Measurements from ENCODE around the gene GLI3. TPM values are rescaled to one million over a fixed set of nuclear protein-coding genes. Genes with fewer than 3 reads are reported as not detected.

GLI3 gene
- total and polyA plus RNA-seq, 2 of the 4 experiments (the other 2 are of a cell fraction): 1.3 to 3.9 TPM

DNA sequence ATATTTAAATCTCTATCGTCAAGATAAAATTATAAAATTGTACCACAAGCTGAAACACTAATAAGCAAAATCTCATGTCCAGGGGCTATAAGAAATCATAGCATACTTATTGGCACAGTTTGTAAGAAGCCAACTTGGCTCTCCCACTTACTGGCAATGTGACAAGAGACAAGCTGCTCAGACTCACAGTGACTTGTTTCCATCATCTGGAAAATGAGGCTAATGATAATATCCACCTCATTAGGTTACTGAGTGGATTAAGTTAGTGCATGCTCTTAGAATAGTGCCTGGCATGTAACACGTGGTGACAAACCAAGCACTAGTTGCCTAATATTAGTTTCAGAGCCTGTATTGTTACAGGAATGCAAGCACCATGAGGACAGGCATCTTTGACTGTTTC lies 234.4 kb downstream of the GLI3 start:
- Histone ChIP-seq H3K36me3 (ENCODE audit: control insufficient read depth, insufficient read depth, low read length) (peaks cover 11% of the 10 kb centered on the region), H4K5ac (ENCODE audit: low read depth, low read length) (no peak overlapping the region), H4K91ac (ENCODE audit: insufficient read depth, low read depth, low read length) (no peak overlapping the region), H3K56ac (ENCODE audit: extremely low read depth, insufficient read depth, low read length) (no peak overlapping the region), H3K27ac (ENCODE audit: insufficient read depth, low read length) (no peak overlapping the region), H2BK15ac (ENCODE audit: low read depth, low read length) (no peak overlapping the region), H3K9me1 (ENCODE audit: insufficient read depth, low read length) (peaks cover 3% of the 10 kb centered on the region; the same call in 1 of the 2 replicates), H3K4ac (ENCODE audit: low read depth, low read length) (no peak overlapping the region), H3K9ac (ENCODE audit: low read depth, low read length) (no peak overlapping the region), H3K27me3 (ENCODE audit: control insufficient read depth, insufficient read depth, low read length) (no peaks in the 10 kb centered on the region), H3K4me1 (ENCODE audit: control insufficient read depth, insufficient read depth, low read length) (peaks cover 6% of the 10 kb centered on the region), H2BK120ac (ENCODE audit: low read depth, low read length) (no peak overlapping the region), H3K18ac (ENCODE audit: low read depth, low read length) (no peak overlapping the region), H2AK5ac (ENCODE audit: low read depth, low read length) (no peak overlapping the region), H3K79me1 (ENCODE audit: low read depth in 1 of 2, low read length in 2 of 2) (no peaks in the 10 kb centered on the region; a peak in 2 of 4 replicates), H2AK9ac (replicated peaks; ENCODE audit: low read depth, low read length, poor library complexity) (no peak overlapping the region), H3K23ac (ENCODE audit: low read depth, low read length) (no peak overlapping the region), H3K9me3 (ENCODE audit: control insufficient read depth, insufficient read depth, low read length) (no peaks in the 10 kb centered on the region), H4K20me1 (ENCODE audit: insufficient read depth, low read length) (no peaks in the 10 kb centered on the region; the same call in 1 of the 2 replicates), H4K8ac (ENCODE audit: low read depth in 2 of 2, low read length in 2 of 2) (no peak overlapping the region), H3K4me3 (ENCODE audit: insufficient read depth, low read depth, low read length) (no peak overlapping the region), H2AFZ (replicated peaks; ENCODE audit: low read length, poor library complexity) (no peak overlapping the region), H2BK5ac (ENCODE audit: low read depth, low read length, poor library complexity, severe bottlenecking) (no peak overlapping the region), H3K14ac (replicated peaks; ENCODE audit: low read depth, low read length) (no peak overlapping the region), H2BK20ac (ENCODE audit: low read depth, low read length) (no peak overlapping the region), H3K4me2 (ENCODE audit: low read depth, low read length) (no peak overlapping the region)
- ChIA-PET CTCF (no interaction called here), POLR2A (ENCODE audit: unreplicated experiment) (no interaction called here)
- DNase-seq: no peak
- in situ Hi-C loops (cut with MboI; ENCODE audit: low sequenced_read_pairs): no loop called here
- BruUV-seq (replicated peaks): no TSS peak
- no peak for TF ChIP-seq NFE2L2 (IDR thresholded peaks at IDR 0.05; ENCODE audit: low read depth, low read length)
- no peak for TF ChIP-seq BHLHE40 (IDR thresholded peaks at IDR 0.05; ENCODE audit: low read depth, low read length)
- TF ChIP-seq RCOR1 (IDR thresholded peaks at IDR 0.05; ENCODE audit: insufficient replicate concordance, low read length): no peak
- TF ChIP-seq RFX5 (IDR thresholded peaks at IDR 0.05; ENCODE audit: low read depth, low read length): no peak
- TF ChIP-seq MAFK (IDR thresholded peaks at IDR 0.05; ENCODE audit: low read depth, low read length): no peak
- TF ChIP-seq RAD21 (IDR thresholded peaks at IDR 0.05; ENCODE audit: low read length): no peak
- TF ChIP-seq MXI1 (IDR thresholded peaks at IDR 0.05; ENCODE audit: borderline replicate concordance, low read depth, low read length): no peak
- dilution Hi-C loops (cut with HindIII; ENCODE audit: low sequenced_read_pairs, unreplicated experiment): no loop called here
- intact Hi-C loops (cut with micrococcal nuclease): no loop called here
- no peak for ATAC-seq (ENCODE audit: low read depth)
- WGBS, 2 experiments (ENCODE audit: extremely low coverage in 2 of 2, insufficient read length in 1 of 2): 0 to 83% methylated on average over 1 of the region's 2 CpGs

Measured in IMR-90 (cell line).